GF-D8 (cell line): ENCODE measurements around the gene VWA8.
"Not testable (repeated sequence)": the region's sequence is repeated elsewhere in the genome, so short reads cannot be mapped to it uniquely, and the experiment has no call there.

Source experiments
- DNase-seq: peaks from one replicate; lab custom pipeline; 2025; lab: John Stamatoyannopoulos, UW

The VWA8 gene

GRCh38 chr13:41851351-41851750 lies 109.6 kb downstream of the VWA8 start:
- no peak for DNase-seq

GRCh38 chr13:41848435-41849255 lies 112.3 kb downstream of the VWA8 start:
- no peak for DNase-seq

GRCh38 chr13:41847216-41847615 lies 113.7 kb downstream of the VWA8 start:
- no peak for DNase-seq

GRCh38 chr13:41842036-41842620 lies 118.8 kb downstream of the VWA8 start:
- peak; percentile 59 for DNase-seq

- DNase-seq: no peak
Measured at GRCh38 chr13:41837629-41838028, 123.3 kb downstream of the VWA8 start.

GRCh38 chr13:41835871-41836270 lies 125.0 kb downstream of the VWA8 start:
- DNase-seq: no peak

- not testable (repeated sequence) for DNase-seq
Measured at GRCh38 chr13:41834697-41835096, 126.2 kb downstream of the VWA8 start.

- DNase-seq: no peak
Measured at GRCh38 chr13:41833831-41834230, 127.1 kb downstream of the VWA8 start.

- no peak for DNase-seq
Measured at GRCh38 chr13:41833201-41833600, 127.7 kb downstream of the VWA8 start.

GRCh38 chr13:41827507-41828213 lies 133.2 kb downstream of the VWA8 start:
- no peak for DNase-seq

GRCh38 chr13:41825691-41826090 lies 135.2 kb downstream of the VWA8 start:
- no peak for DNase-seq

- DNase-seq: no peak
Measured at GRCh38 chr13:41823476-41823875, 137.4 kb downstream of the VWA8 start.

- DNase-seq: no peak
Measured at GRCh38 chr13:41822560-41822959, 138.3 kb downstream of the VWA8 start.

- no peak for DNase-seq
Measured at GRCh38 chr13:41821238-41821594, 139.7 kb downstream of the VWA8 start.

GRCh38 chr13:41820581-41821237 lies 140.2 kb downstream of the VWA8 start:
- DNase-seq: no peak

GRCh38 chr13:41816057-41816456 lies 144.9 kb downstream of the VWA8 start:
- no peak for DNase-seq

- DNase-seq: no peak
Measured at GRCh38 chr13:41813426-41813825, 147.5 kb downstream of the VWA8 start.

GRCh38 chr13:41812851-41813250 lies 148.1 kb downstream of the VWA8 start:
- no peak for DNase-seq

GRCh38 chr13:41812237-41812636 lies 148.7 kb downstream of the VWA8 start:
- no peak for DNase-seq

GRCh38 chr13:41811588-41812021 lies 149.3 kb downstream of the VWA8 start:
- DNase-seq: no peak

GRCh38 chr13:41809962-41810361 lies 150.9 kb downstream of the VWA8 start:
- DNase-seq: no peak

GRCh38 chr13:41803445-41803735 lies 157.5 kb downstream of the VWA8 start:
- DNase-seq: not testable (repeated sequence)
